ENCODE results near the gene GSTA4.

The GSTA4 gene

GRCh38 chr6:52975580-52975979, 19.5 kb downstream of the GSTA4 start:
- H3K9me2 ChIP-seq (replicated peaks; ENCODE audit: control insufficient read depth, low read length) = no peaks in the 10 kb centered on the region
- peaks cover 48% of the 10 kb centered on the region for H3K4me1 ChIP-seq (ENCODE audit: control insufficient read depth, low read length)
- H3K79me2 ChIP-seq (ENCODE audit: control insufficient read depth, low read length) = no peaks in the 10 kb centered on the region
- H3F3A ChIP-seq (ENCODE audit: control insufficient read depth, insufficient read depth) = no peaks in the 10 kb centered on the region
- no peaks in the 10 kb centered on the region for H3K9me3 ChIP-seq (ENCODE audit: control insufficient read depth, insufficient read depth, low read length)
- TF ChIP-seq CTCF (IDR thresholded peaks at IDR 0.05; ENCODE audit: low read depth, low read length, poor library complexity, severe bottlenecking) = no peak
- no peak for TF ChIP-seq EZH2phosphoT487 (IDR thresholded peaks at IDR 0.05; ENCODE audit: borderline replicate concordance, low read length)
- H3K27ac ChIP-seq (ENCODE audit: low read depth, low read length) = no peak overlapping the region
- no peaks in the 10 kb centered on the region for H3K36me3 ChIP-seq (ENCODE audit: control insufficient read depth, low read length)
- H3K27me3 ChIP-seq (ENCODE audit: control insufficient read depth, low read length) = no peaks in the 10 kb centered on the region
- no peaks in the 10 kb centered on the region for H4K20me1 ChIP-seq (ENCODE audit: control insufficient read depth, insufficient read depth, low read depth, low read length)
- no peak overlapping the region for H3K4me3 ChIP-seq (ENCODE audit: low read length)
- peak overlapping the region; percentile 56; the same call in 1 of the 2 replicates for H3K4me2 ChIP-seq (ENCODE audit: low read length)

- Histone ChIP-seq H3K4me1 (ENCODE audit: control insufficient read depth, low read length) (peaks cover 36% of the 10 kb centered on the region), H3K4me2 (ENCODE audit: low read length) (no peak overlapping the region), H3K36me3 (ENCODE audit: control insufficient read depth, low read length) (no peaks in the 10 kb centered on the region), H3F3A (ENCODE audit: control insufficient read depth, insufficient read depth) (no peaks in the 10 kb centered on the region), H3K27me3 (ENCODE audit: control insufficient read depth, low read length) (no peaks in the 10 kb centered on the region), H3K9me2 (replicated peaks; ENCODE audit: control insufficient read depth, low read length) (no peaks in the 10 kb centered on the region), H3K27ac (ENCODE audit: low read depth, low read length) (no peak overlapping the region), H3K79me2 (ENCODE audit: control insufficient read depth, low read length) (no peaks in the 10 kb centered on the region), H3K4me3 (ENCODE audit: low read length) (no peak overlapping the region), H3K9me3 (ENCODE audit: control insufficient read depth, insufficient read depth, low read length) (no peaks in the 10 kb centered on the region), H4K20me1 (ENCODE audit: control insufficient read depth, insufficient read depth, low read depth, low read length) (no peaks in the 10 kb centered on the region)
- TF ChIP-seq CTCF (IDR thresholded peaks at IDR 0.05; ENCODE audit: low read depth, low read length, poor library complexity, severe bottlenecking) = no peak
- no peak for TF ChIP-seq EZH2phosphoT487 (IDR thresholded peaks at IDR 0.05; ENCODE audit: borderline replicate concordance, low read length)
Measured at GRCh38 chr6:52972989-52973388, 22.1 kb downstream of the GSTA4 start.

- Histone ChIP-seq H3K79me2 (ENCODE audit: control insufficient read depth, low read length) (no peaks in the 10 kb centered on the region), H3K9me2 (replicated peaks; ENCODE audit: control insufficient read depth, low read length) (no peaks in the 10 kb centered on the region), H3K27ac (ENCODE audit: low read depth, low read length) (no peak overlapping the region), H3K4me1 (ENCODE audit: control insufficient read depth, low read length) (no peaks in the 10 kb centered on the region), H3K4me3 (ENCODE audit: low read length) (no peak overlapping the region), H4K20me1 (ENCODE audit: control insufficient read depth, insufficient read depth, low read depth, low read length) (no peaks in the 10 kb centered on the region), H3F3A (ENCODE audit: control insufficient read depth, insufficient read depth) (no peaks in the 10 kb centered on the region), H3K27me3 (ENCODE audit: control insufficient read depth, low read length) (no peaks in the 10 kb centered on the region), H3K9me3 (ENCODE audit: control insufficient read depth, insufficient read depth, low read length) (no peaks in the 10 kb centered on the region), H3K36me3 (ENCODE audit: control insufficient read depth, low read length) (no peaks in the 10 kb centered on the region), H3K4me2 (ENCODE audit: low read length) (no peak overlapping the region)
- TF ChIP-seq CTCF (IDR thresholded peaks at IDR 0.05; ENCODE audit: low read depth, low read length, poor library complexity, severe bottlenecking) (no peak), EZH2phosphoT487 (IDR thresholded peaks at IDR 0.05; ENCODE audit: borderline replicate concordance, low read length) (no peak)
Measured at GRCh38 chr6:52969359-52969758, 25.7 kb downstream of the GSTA4 start.

GRCh38 chr6:52966101-52966500, 29.0 kb downstream of the GSTA4 start:
- Histone ChIP-seq H3K36me3 (ENCODE audit: control insufficient read depth, low read length) (no peaks in the 10 kb centered on the region), H3K4me3 (ENCODE audit: low read length) (no peak overlapping the region), H3F3A (ENCODE audit: control insufficient read depth, insufficient read depth) (no peaks in the 10 kb centered on the region), H3K4me2 (ENCODE audit: low read length) (no peak overlapping the region), H4K20me1 (ENCODE audit: control insufficient read depth, insufficient read depth, low read depth, low read length) (no peaks in the 10 kb centered on the region), H3K27me3 (ENCODE audit: control insufficient read depth, low read length) (no peaks in the 10 kb centered on the region), H3K27ac (ENCODE audit: low read depth, low read length) (no peak overlapping the region), H3K9me3 (ENCODE audit: control insufficient read depth, insufficient read depth, low read length) (no peaks in the 10 kb centered on the region), H3K4me1 (ENCODE audit: control insufficient read depth, low read length) (no peaks in the 10 kb centered on the region), H3K9me2 (replicated peaks; ENCODE audit: control insufficient read depth, low read length) (no peaks in the 10 kb centered on the region), H3K79me2 (ENCODE audit: control insufficient read depth, low read length) (no peaks in the 10 kb centered on the region)
- TF ChIP-seq CTCF (IDR thresholded peaks at IDR 0.05; ENCODE audit: low read depth, low read length, poor library complexity, severe bottlenecking) = no peak
- TF ChIP-seq EZH2phosphoT487 (IDR thresholded peaks at IDR 0.05; ENCODE audit: borderline replicate concordance, low read length) = no peak

Measured in DOHH2 (cell line).